Smooth muscle cell (in vitro differentiated cells): ENCODE results near the gene EPC1. TPM values are rescaled to one million over a fixed set of nuclear protein-coding genes. Genes with fewer than 3 reads are reported as not detected.
"Not testable (repeated sequence)": the region's sequence is repeated elsewhere in the genome, so short reads cannot be mapped to it uniquely, and the experiment has no call there.

Experiments used
- DNase-seq: peaks from one replicate; lab custom pipeline; 2025; ENCODE audit not compliant: unreplicated experiment; lab: John Stamatoyannopoulos, UW
- H2AFZ ChIP-seq: fragments of 200-600 bp; sonication (generic); 2 replicates; pipeline ENCODE4 v1.6.0; 2016; ENCODE audit warnings: antibody characterized with exemption, low read depth, mild to moderate bottlenecking
- H3F3A ChIP-seq: fragments of 200-600 bp; sonication (generic); 2 replicates; pipeline ENCODE4 v1.6.0; 2017; ENCODE audit warnings: antibody characterized with exemption, low read depth
- H3K27ac ChIP-seq: fragments of 200-600 bp; sonication (generic); 2 replicates; pipeline ENCODE4 v1.5.1; 2016; ENCODE audit warnings: low read depth, mild to moderate bottlenecking
- H3K27me3 ChIP-seq: fragments of 200-600 bp; sonication (generic); 2 replicates; pipeline ENCODE4 v1.6.1; 2016; ENCODE audit warnings: low read depth, mild to moderate bottlenecking
- H3K36me3 ChIP-seq: fragments of 200-600 bp; sonication (generic); 2 replicates; pipeline ENCODE4 v1.5.1; 2016; ENCODE audit warnings: low read depth
- H3K4me1 ChIP-seq: fragments of 200-600 bp; sonication (generic); 2 replicates; pipeline ENCODE4 v1.5.1; 2016; ENCODE audit warnings: low read depth
- H3K4me2 ChIP-seq: fragments of 200-600 bp; sonication (generic); 2 replicates; pipeline ENCODE4 v1.6.0; 2016; ENCODE audit warnings: mild to moderate bottlenecking
- H3K4me3 ChIP-seq: fragments of 200-600 bp; sonication (generic); 2 replicates; pipeline ENCODE4 v1.5.1; 2016; ENCODE audit warnings: mild to moderate bottlenecking
- H3K79me2 ChIP-seq: fragments of 200-600 bp; sonication (generic); 2 replicates; pipeline ENCODE4 v1.6.0; 2016; ENCODE audit warnings: low read depth, mild to moderate bottlenecking
- H3K9ac ChIP-seq: fragments of 200-600 bp; sonication (generic); 2 replicates; pipeline ENCODE4 v1.6.0; 2016; ENCODE audit warnings: low read depth
- H3K9me3 ChIP-seq: fragments of 200-600 bp; sonication (generic); replicated peaks from 2 replicates; pipeline ENCODE4 v1.5.1; 2016; ENCODE audit warnings: low read depth
- H4K20me1 ChIP-seq: fragments of 200-600 bp; sonication (generic); 2 replicates; pipeline ENCODE4 v1.6.0; 2016; ENCODE audit warnings: low read depth
- CTCF ChIP-seq: fragments of 200-600 bp; sonication (generic); IDR thresholded peaks from 2 replicates; pipeline ENCODE4 v1.5.1; 2017; ENCODE audit warnings: borderline replicate concordance, mild to moderate bottlenecking, antibody characterized with exemption; ENCODE audit not compliant: insufficient read depth, poor library complexity, severe bottlenecking
- WGBS: methylation state at CpG from one replicate; pipeline ENCODE4 v1.1.7; 2016; ENCODE audit warnings: low lambda C conversion rate; 5-methylcytosine and 5-hydroxymethylcytosine counted together
- polyA plus RNA-seq: library from polyadenylated mRNA; unstranded; fragments of >200 nt; fragmentation: Nextera tagmentation; extraction: Ambion mirVana; gene quantifications from 2 replicates; pipeline ENCODE4 v1.2.1, GENCODE V29; 2016
- total RNA-seq: library from RNA; depleted of rRNA; stranded (reverse); fragments of >200 nt; gene quantifications from 2 replicates; pipeline ENCODE4 v1.2.3, GENCODE V29; 2014

The EPC1 gene
- total and polyA plus RNA-seq, 2 experiments from 2014 or later, result 16.3 to 52.1 TPM

DNA sequence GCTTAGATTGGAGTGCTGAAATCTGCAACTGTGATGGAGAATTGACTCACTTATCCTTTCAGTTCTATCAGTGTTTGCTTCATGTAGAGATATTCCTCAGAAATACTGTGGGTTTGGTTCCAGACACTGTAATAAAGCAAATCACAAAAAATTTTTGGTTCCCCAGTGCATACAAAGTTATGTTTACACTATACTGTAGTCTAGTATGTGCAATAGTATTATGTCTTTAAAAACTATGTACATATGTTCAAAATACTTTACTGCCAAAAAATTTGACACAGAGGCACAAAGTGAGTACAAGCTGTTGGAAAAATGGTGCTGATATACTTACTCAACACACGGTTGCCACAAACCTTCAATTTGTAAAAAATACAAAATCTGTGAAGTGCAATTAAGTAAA lies 112.5 kb downstream of the EPC1 start:
- no peaks in the 10 kb centered on the region for H3K4me1 ChIP-seq
- H3F3A ChIP-seq, result no peaks in the 10 kb centered on the region
- TF ChIP-seq CTCF, result no peak
- H3K4me2 ChIP-seq, result no peak overlapping the region
- no peaks in the 10 kb centered on the region for H3K36me3 ChIP-seq
- no peak overlapping the region for H3K9ac ChIP-seq
- H3K9me3 ChIP-seq, result no peaks in the 10 kb centered on the region
- H3K27me3 ChIP-seq, result no peaks in the 10 kb centered on the region
- no peak overlapping the region for H3K4me3 ChIP-seq
- no peak for DNase-seq
- WGBS, result 97% methylated on average over 1 of the region's 1 CpG
- H3K79me2 ChIP-seq, result no peaks in the 10 kb centered on the region
- H3K27ac ChIP-seq, result no peak overlapping the region
- H4K20me1 ChIP-seq, result no peaks in the 10 kb centered on the region
- H2AFZ ChIP-seq, result no peak overlapping the region

GRCh38 chr10:32233375-32233774 lies 113.6 kb downstream of the EPC1 start:
- not testable (repeated sequence) for H2AFZ ChIP-seq, H3K9me3 ChIP-seq, H4K20me1 ChIP-seq, H3K4me2 ChIP-seq, DNase-seq, H3K36me3 ChIP-seq, H3K4me1 ChIP-seq, H3F3A ChIP-seq, H3K27ac ChIP-seq, H3K9ac ChIP-seq, H3K27me3 ChIP-seq, H3K79me2 ChIP-seq, H3K4me3 ChIP-seq
- 98% methylated on average over 25 of the region's 36 CpGs for WGBS

- Histone ChIP-seq H3K4me2 (no peak overlapping the region), H3K27ac (no peak overlapping the region), H3K27me3 (no peaks in the 10 kb centered on the region), H3K9me3 (no peaks in the 10 kb centered on the region), H3K4me3 (no peak overlapping the region), H3K9ac (no peak overlapping the region), H4K20me1 (no peaks in the 10 kb centered on the region), H3F3A (no peaks in the 10 kb centered on the region), H3K36me3 (no peaks in the 10 kb centered on the region), H3K4me1 (no peaks in the 10 kb centered on the region), H2AFZ (no peak overlapping the region), H3K79me2 (no peaks in the 10 kb centered on the region)
- WGBS, result 17% methylated on average over 1 of the region's 1 CpG
- no peak for TF ChIP-seq CTCF
- no peak for DNase-seq
Observed at GRCh38 chr10:32232378-32232777, 114.6 kb downstream of the EPC1 start.

DNA sequence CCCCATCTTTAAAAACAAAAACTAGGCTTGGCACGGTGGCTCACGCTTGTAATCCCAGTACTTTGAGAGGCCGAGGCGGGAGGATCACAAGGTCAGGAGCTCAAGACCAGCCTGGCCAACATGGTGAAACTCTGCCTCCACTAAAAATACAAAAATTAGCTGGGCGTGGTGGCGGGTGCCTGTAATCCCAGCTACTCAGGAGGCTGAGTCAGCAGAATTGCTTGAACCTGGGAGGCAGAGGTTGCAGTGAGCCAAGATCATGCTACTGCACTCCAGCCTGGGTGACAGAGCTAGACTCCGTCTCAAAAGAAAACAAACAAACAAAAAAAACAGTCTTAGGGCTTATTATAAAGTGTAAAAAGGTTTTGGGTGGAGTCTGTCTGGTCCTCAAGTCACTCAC lies 117.2 kb downstream of the EPC1 start:
- not testable (repeated sequence) for H3K27me3 ChIP-seq, H3K9ac ChIP-seq
- 95% methylated on average over 7 of the region's 7 CpGs for WGBS

GRCh38 chr10:32229170-32229569 lies 117.8 kb downstream of the EPC1 start:
- H3K4me3 ChIP-seq, result no peak overlapping the region
- H3K79me2 ChIP-seq, result no peaks in the 10 kb centered on the region
- no peak for DNase-seq
- TF ChIP-seq CTCF, result no peak
- H3F3A ChIP-seq, result no peaks in the 10 kb centered on the region
- H3K9me3 ChIP-seq, result no peaks in the 10 kb centered on the region
- H3K4me1 ChIP-seq, result no peaks in the 10 kb centered on the region
- no peaks in the 10 kb centered on the region for H4K20me1 ChIP-seq
- no peaks in the 10 kb centered on the region for H3K27me3 ChIP-seq
- no peak overlapping the region for H2AFZ ChIP-seq
- no peak overlapping the region for H3K27ac ChIP-seq
- WGBS, result 92% methylated on average over 3 of the region's 3 CpGs
- no peak overlapping the region for H3K4me2 ChIP-seq
- H3K9ac ChIP-seq, result no peak overlapping the region
- H3K36me3 ChIP-seq, result no peaks in the 10 kb centered on the region

More for the DNA sequence above, 117.2 kb downstream of the EPC1 start:
- H3K27ac ChIP-seq, H3F3A ChIP-seq, H3K9me3 ChIP-seq, H2AFZ ChIP-seq, H3K4me3 ChIP-seq, H3K36me3 ChIP-seq, H3K79me2 ChIP-seq, H4K20me1 ChIP-seq, H3K4me2 ChIP-seq, H3K4me1 ChIP-seq, DNase-seq: not testable (repeated sequence)
